ENCODE results near the gene SLC34A1.

DNA sequence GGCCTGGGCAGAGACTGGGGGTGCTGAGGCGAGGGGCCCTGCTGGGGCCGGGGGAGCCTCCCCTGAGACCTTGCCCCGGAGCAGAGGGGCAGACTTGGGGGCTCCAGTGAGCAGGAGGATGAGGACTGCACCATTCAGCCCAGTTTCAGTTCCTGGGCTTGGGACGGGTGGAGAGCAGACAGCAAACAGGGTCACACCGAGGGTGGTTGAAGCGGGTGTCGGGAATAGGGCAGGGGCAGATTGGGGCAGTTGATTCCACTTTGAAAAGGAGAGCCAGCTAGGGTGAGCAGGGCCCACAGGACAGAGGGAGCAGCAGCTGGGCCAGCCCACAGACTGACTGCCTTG, 46.7 kb downstream of the SLC34A1 start:
- TF ChIP-seq, protein P1, sequence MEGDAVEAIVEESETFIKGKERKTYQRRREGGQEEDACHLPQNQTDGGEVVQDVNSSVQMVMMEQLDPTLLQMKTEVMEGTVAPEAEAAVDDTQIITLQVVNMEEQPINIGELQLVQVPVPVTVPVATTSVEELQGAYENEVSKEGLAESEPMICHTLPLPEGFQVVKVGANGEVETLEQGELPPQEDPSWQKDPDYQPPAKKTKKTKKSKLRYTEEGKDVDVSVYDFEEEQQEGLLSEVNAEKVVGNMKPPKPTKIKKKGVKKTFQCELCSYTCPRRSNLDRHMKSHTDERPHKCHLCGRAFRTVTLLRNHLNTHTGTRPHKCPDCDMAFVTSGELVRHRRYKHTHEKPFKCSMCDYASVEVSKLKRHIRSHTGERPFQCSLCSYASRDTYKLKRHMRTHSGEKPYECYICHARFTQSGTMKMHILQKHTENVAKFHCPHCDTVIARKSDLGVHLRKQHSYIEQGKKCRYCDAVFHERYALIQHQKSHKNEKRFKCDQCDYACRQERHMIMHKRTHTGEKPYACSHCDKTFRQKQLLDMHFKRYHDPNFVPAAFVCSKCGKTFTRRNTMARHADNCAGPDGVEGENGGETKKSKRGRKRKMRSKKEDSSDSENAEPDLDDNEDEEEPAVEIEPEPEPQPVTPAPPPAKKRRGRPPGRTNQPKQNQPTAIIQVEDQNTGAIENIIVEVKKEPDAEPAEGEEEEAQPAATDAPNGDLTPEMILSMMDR (IDR thresholded peaks at IDR 0.05) = no peak
- TF ChIP-seq EP300 (IDR thresholded peaks at IDR 0.05) = no peak

All from stomach (tissue), 4 donors.